PC-3 (cell line): ENCODE data around the gene DHFR. TPM values are rescaled to one million over a fixed set of nuclear protein-coding genes. Genes with fewer than 3 reads are reported as not detected.

Experiments used
- ATAC-seq: fragments of 200-7000 bp; cut with Tn5 transposase; 2 replicates; pipeline ENCODE4 v1.9.1; 2020; ENCODE audit warnings: mild to moderate bottlenecking, moderate library complexity
- BruUV-seq: library from RNA; stranded (reverse); fragments of 400-500 nt; replicated peaks from 2 replicates; lab custom pipeline; 2021; lab: Mats Ljungman, UMichigan
- CTCF ChIA-PET: fragments of 300-600 bp; sonication (Branson Sonifier 250); formaldehyde crosslinking; loops from one replicate; lab custom pipeline; 2022; ENCODE audit warnings: antibody characterized with exemption; lab: Charles Lee
- POLR2A ChIA-PET: fragments of 300-600 bp; sonication (Branson Sonifier 250); formaldehyde crosslinking; loops from one replicate; lab custom pipeline; 2022; ENCODE audit warnings: antibody characterized with exemption; ENCODE audit not compliant: unreplicated experiment; lab: Charles Lee
- DNase-seq: peaks from one replicate; pipeline ENCODE4 v3.0.0-alpha.2; 2015
- H2AFZ ChIP-seq: fragments of 300-600 bp; sonication (generic); 2 replicates; pipeline ENCODE4 v1.6.0; 2016; ENCODE audit warnings: antibody characterized with exemption, low read length
- H3F3A ChIP-seq: fragments of 300-600 bp; sonication (generic); one replicate; pipeline ENCODE4 v1.6.0; 2017; ENCODE audit warnings: antibody characterized with exemption, low read length, control low read depth, mild to moderate bottlenecking; ENCODE audit not compliant: unreplicated experiment
- H3K27ac ChIP-seq: fragments of 300-600 bp; sonication (generic); 2 replicates; pipeline ENCODE4 v1.5.1; 2016; ENCODE audit warnings: mild to moderate bottlenecking, low read length
- H3K27me3 ChIP-seq: fragments of 300-600 bp; sonication (generic); 2 replicates; pipeline ENCODE4 v1.6.1; 2016; ENCODE audit warnings: low read length, mixed read lengths
- H3K36me3 ChIP-seq: fragments of 300-600 bp; sonication (generic); 2 replicates; pipeline ENCODE4 v1.6.1; 2016; ENCODE audit warnings: low read depth, mixed run types, low read length, mixed read lengths
- H3K4me1 ChIP-seq: fragments of 300-600 bp; sonication (generic); 2 replicates; pipeline ENCODE4 v1.5.1; 2016; ENCODE audit warnings: low read length; ENCODE audit not compliant: insufficient read depth
- H3K4me2 ChIP-seq: fragments of 300-600 bp; sonication (generic); 2 replicates; pipeline ENCODE4 v1.6.0; 2016; ENCODE audit warnings: low read length
- H3K4me3 ChIP-seq: fragments of 300-600 bp; sonication (generic); 2 replicates; pipeline ENCODE4 v1.5.1; 2016; ENCODE audit warnings: mild to moderate bottlenecking, low read length, mixed read lengths
- H3K79me2 ChIP-seq: fragments of 300-600 bp; sonication (generic); 2 replicates; pipeline ENCODE4 v1.6.1; 2017; ENCODE audit warnings: low read length, mixed read lengths
- H3K9ac ChIP-seq: fragments of 300-600 bp; sonication (generic); 2 replicates; pipeline ENCODE4 v1.6.0; 2016; ENCODE audit warnings: mild to moderate bottlenecking, low read length
- H3K9me2 ChIP-seq: fragments of 300-600 bp; sonication (generic); replicated peaks from 2 replicates; pipeline ENCODE4 v1.6.1; 2016; ENCODE audit warnings: mixed run types, low read length, mixed read lengths
- H3K9me3 ChIP-seq: fragments of 300-600 bp; sonication (generic); 2 replicates; pipeline ENCODE4 v1.6.1; 2016; ENCODE audit warnings: low read length, mixed read lengths
- H4K20me1 ChIP-seq: fragments of 300-600 bp; sonication (generic); 2 replicates; pipeline ENCODE4 v1.6.1; 2016; ENCODE audit warnings: low read length, mixed read lengths
- EZH2 ChIP-seq: fragments of 300-600 bp; sonication (generic); IDR thresholded peaks from one replicate; pipeline ENCODE4 v1.6.1; 2017; ENCODE audit warnings: antibody characterized with exemption, mild to moderate bottlenecking, low read length; ENCODE audit not compliant: unreplicated experiment
- EZH2phosphoT487 ChIP-seq: fragments of 300-600 bp; sonication (generic); IDR thresholded peaks from 2 replicates; pipeline ENCODE4 v1.6.1; 2018; ENCODE audit warnings: mild to moderate bottlenecking, antibody characterized with exemption, low read length, borderline replicate concordance
- intact Hi-C: fragments of 100-400 bp; cut with micrococcal nuclease; formaldehyde crosslinking; loops from 2 replicates; pipeline ENCODE4 v1.9.0; 2023
- total RNA-seq: library from RNA; depleted of rRNA; stranded (reverse); fragments of >200 nt; gene quantifications from 2 replicates; pipeline ENCODE4 v1.2.3, GENCODE V29; 2014
- TF ChIP-seq, protein P1 (sequence below): fragments of 300-600 bp; sonication (generic); conservative IDR thresholded peaks from 2 replicates; pipeline ENCODE4 v1.5.1; 2017; ENCODE audit warnings: antibody characterized with exemption, low read depth, mild to moderate bottlenecking, low read length

The DHFR gene
- total RNA-seq, 1 experiment from 2014 or later, result 22.0 TPM

DNA sequence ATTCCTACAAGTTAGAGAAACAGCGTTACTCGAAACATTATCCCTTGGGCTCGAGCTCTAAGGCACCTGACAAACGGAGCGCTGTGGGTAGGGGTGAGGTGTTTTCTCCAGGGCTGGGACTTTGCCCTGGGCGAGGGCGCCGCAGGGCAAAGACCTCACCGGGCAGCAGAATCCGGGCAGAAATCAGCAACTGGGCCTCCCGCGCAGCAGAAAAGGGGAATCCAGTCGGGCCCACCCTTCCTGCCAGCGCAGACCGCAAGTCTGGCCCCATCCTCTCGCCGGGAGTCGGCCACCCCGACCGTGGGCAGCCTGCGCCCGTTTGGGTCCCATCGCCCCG lies 761 bp downstream of the DHFR start:
- no peaks in the 10 kb centered on the region for H3K9me2 ChIP-seq
- ATAC-seq (no peak), DNase-seq (peak; percentile 4)
- peak overlapping the region; percentile 99 for H3K4me3 ChIP-seq
- no peaks in the 10 kb centered on the region for H3K9me3 ChIP-seq
- H3K4me1 ChIP-seq, result peaks cover 8% of the 10 kb centered on the region
- H3K9ac ChIP-seq, result peak overlapping the region; percentile 91
- 0 out of 2 replicates have a peak, but pooled peaks cover 8% of the 10 kb centered on the region for H3K36me3 ChIP-seq
- 0 out of 2 replicates have a peak overlapping the region, but pooled peaks have one; percentile 34 for H2AFZ ChIP-seq
- ChIA-PET POLR2A (no interaction called here), CTCF (no interaction called here)
- no peaks in the 10 kb centered on the region for H3F3A ChIP-seq
- peak overlapping the region; percentile 95 for H3K4me2 ChIP-seq
- H4K20me1 ChIP-seq, result peaks cover 10% of the 10 kb centered on the region; the same call in 1 of the 2 replicates
- H3K27me3 ChIP-seq, result no peaks in the 10 kb centered on the region
- TF ChIP-seq EZH2, result no peak
- no peak for TF ChIP-seq EZH2phosphoT487
- TF ChIP-seq, protein P1, sequence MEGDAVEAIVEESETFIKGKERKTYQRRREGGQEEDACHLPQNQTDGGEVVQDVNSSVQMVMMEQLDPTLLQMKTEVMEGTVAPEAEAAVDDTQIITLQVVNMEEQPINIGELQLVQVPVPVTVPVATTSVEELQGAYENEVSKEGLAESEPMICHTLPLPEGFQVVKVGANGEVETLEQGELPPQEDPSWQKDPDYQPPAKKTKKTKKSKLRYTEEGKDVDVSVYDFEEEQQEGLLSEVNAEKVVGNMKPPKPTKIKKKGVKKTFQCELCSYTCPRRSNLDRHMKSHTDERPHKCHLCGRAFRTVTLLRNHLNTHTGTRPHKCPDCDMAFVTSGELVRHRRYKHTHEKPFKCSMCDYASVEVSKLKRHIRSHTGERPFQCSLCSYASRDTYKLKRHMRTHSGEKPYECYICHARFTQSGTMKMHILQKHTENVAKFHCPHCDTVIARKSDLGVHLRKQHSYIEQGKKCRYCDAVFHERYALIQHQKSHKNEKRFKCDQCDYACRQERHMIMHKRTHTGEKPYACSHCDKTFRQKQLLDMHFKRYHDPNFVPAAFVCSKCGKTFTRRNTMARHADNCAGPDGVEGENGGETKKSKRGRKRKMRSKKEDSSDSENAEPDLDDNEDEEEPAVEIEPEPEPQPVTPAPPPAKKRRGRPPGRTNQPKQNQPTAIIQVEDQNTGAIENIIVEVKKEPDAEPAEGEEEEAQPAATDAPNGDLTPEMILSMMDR, result no peak
- BruUV-seq, result no TSS peak
- no peak overlapping the region for H3K27ac ChIP-seq
- H3K79me2 ChIP-seq, result peaks cover 32% of the 10 kb centered on the region
- intact Hi-C loops, result no loop called here

DNA sequence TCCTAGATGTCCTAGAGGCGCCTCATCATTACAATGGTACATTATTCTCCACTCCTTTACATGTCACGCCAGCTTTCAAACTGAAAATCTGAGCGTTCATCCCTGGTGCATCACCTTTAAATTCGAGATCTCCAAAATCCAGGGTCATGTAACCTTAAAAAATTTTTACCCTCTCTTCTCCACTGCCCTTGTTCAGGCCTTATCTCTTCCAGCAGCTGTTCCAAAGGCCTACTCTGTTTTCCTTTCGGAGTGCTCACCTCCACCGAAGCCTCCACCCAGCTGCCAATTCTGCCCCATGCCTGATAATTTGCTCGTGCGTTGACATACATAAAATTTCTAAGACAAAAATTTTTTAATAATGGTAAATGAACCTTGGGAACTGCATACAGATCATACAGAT lies 1.3 kb downstream of the DHFR start:
- CTCF ChIA-PET, result no interaction called here
- peak overlapping the region; percentile 95 for H3K4me2 ChIP-seq
- no peak overlapping the region for H3K27ac ChIP-seq
- no peaks in the 10 kb centered on the region for H3K9me3 ChIP-seq
- no peaks in the 10 kb centered on the region for H3K27me3 ChIP-seq
- H4K20me1 ChIP-seq, result peaks cover 10% of the 10 kb centered on the region; the same call in 1 of the 2 replicates
- peaks cover 8% of the 10 kb centered on the region for H3K4me1 ChIP-seq
- TF ChIP-seq EZH2phosphoT487 (no peak), EZH2 (no peak)
- TF ChIP-seq, protein P1, result no peak
- ATAC-seq (no peak), DNase-seq (no peak)
- no peak overlapping the region for H2AFZ ChIP-seq
- POLR2A ChIA-PET, result interaction anchor here (0.6 kb wide), 1 partner anchor 1149 kb away, joined by 3 read pairs; no protein-coding TSS in a partner anchor
- H3K9me2 ChIP-seq, result no peaks in the 10 kb centered on the region
- intact Hi-C loops, result no loop called here
- peak overlapping the region; percentile 99 for H3K4me3 ChIP-seq
- peaks cover 32% of the 10 kb centered on the region for H3K79me2 ChIP-seq
- BruUV-seq, result no TSS peak
- H3K36me3 ChIP-seq, result 0 out of 2 replicates have a peak, but pooled peaks cover 8% of the 10 kb centered on the region
- no peaks in the 10 kb centered on the region for H3F3A ChIP-seq
- H3K9ac ChIP-seq, result peak overlapping the region; percentile 91

DNA sequence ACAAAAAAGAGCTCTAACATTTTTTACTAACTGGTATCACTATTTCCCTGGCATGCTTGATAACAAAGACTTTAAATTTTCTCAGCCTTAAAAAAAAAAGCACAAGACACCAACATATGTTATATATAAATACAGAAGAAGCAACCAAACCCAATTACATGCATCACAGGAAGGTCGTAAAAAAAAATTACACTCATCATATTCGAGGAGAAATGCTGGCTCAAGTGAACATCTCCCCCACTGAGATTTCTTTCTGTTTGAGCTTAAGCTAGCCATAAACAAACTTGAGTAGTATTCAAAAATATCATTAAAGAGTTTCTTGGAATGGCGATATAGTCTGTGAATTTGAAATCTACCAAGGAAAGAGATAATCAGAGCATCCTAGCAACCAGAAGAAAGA lies 7.9 kb downstream of the DHFR start:
- Histone ChIP-seq H3K9me2 (no peaks in the 10 kb centered on the region), H3K9ac (no peak overlapping the region), H3K4me1 (no peaks in the 10 kb centered on the region), H3K4me3 (no peak overlapping the region), H3K27me3 (no peaks in the 10 kb centered on the region), H3F3A (no peaks in the 10 kb centered on the region), H3K27ac (no peak overlapping the region), H3K79me2 (no peaks in the 10 kb centered on the region), H3K9me3 (no peaks in the 10 kb centered on the region), H3K4me2 (no peak overlapping the region), H4K20me1 (no peaks in the 10 kb centered on the region), H3K36me3 (peaks cover 14% of the 10 kb centered on the region), H2AFZ (no peak overlapping the region)
- ChIA-PET CTCF (no interaction called here), POLR2A (no interaction called here)
- BruUV-seq, result no TSS peak
- intact Hi-C loops, result no loop called here
- no peak for DNase-seq
- no peak for ATAC-seq
- TF ChIP-seq, protein P1, result no peak
- TF ChIP-seq EZH2phosphoT487 (no peak), EZH2 (no peak)
